ENCODE data around the gene ST8SIA1. TPM values are rescaled to one million over a fixed set of nuclear protein-coding genes. Genes with fewer than 3 reads are reported as not detected.

ST8SIA1 gene
- polyA plus RNA-seq, 1 of the 3 experiments (the other 2 are of a cell fraction): 0.12 TPM

DNA sequence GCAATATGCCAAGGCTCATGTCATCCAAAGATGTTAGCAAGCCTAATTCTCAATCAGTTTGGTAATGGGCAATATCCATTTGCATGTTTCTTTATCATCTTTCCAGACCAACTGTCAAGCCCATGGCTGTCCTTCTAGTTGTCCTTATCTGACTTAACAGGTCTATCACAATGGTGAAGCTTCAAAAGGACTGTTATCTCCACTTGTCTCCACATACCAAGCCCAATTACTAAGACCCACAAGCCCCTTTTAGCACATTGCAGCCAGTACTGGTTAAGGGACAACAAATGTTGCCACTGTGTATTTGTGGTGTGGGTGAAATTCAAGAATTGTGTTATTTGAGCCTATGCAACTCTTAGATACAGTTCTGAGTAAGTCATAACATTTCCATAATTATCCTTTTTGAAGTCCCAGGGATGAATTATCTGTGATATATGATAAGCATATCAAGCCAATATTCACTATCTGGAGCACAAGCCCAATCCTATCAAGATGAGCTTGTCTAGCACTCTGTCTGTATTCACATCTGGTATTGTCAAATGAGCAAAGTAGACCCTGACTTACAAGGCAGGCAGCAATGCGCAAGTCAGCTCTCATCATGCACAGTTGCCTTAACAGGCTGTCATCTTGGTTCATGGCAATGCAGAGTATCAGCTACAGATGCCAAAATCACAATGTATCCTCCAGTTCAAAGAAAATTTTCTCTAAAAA lies 19.3 kb upstream of the ST8SIA1 start:
- DNase-seq: no peak
- H3K9me3 ChIP-seq: no peaks in the 10 kb centered on the region
- no peak overlapping the region for H3K9ac ChIP-seq
- no peaks in the 10 kb centered on the region for H3K79me2 ChIP-seq (ENCODE audit: insufficient read depth)
- no peak overlapping the region for H3K4me3 ChIP-seq (ENCODE audit: low read depth in 2 of 2, low read length in 1 of 2)
- H3F3A ChIP-seq (replicated peaks; ENCODE audit: insufficient read depth): no peaks in the 10 kb centered on the region
- H3K4me2 ChIP-seq: no peak overlapping the region
- no peak overlapping the region for H3K27ac ChIP-seq (ENCODE audit: low read depth in 2 of 2, low read length in 1 of 2)
- 21% methylated on average over 1 of the region's 1 CpG for WGBS (ENCODE audit: low lambda C conversion rate)
- ChIA-PET CTCF (interaction anchor here (1.2 kb wide), 1 partner anchor 19 kb away, joined by 7 read pairs; no protein-coding TSS in a partner anchor), POLR2A (interaction anchor here (0.6 kb wide), 1 partner anchor 1462 kb away, joined by 3 read pairs; no protein-coding TSS in a partner anchor)
- H3K9me2 ChIP-seq: no peaks in the 10 kb centered on the region
- no peaks in the 10 kb centered on the region for H3K4me1 ChIP-seq (ENCODE audit: control insufficient read depth in 1 of 2, insufficient read depth in 2 of 2, low read depth in 1 of 2, low read length in 1 of 2)
- no peaks in the 10 kb centered on the region for H4K20me1 ChIP-seq (ENCODE audit: insufficient read depth)
- TF ChIP-seq FOSL2 (IDR thresholded peaks at IDR 0.05; ENCODE audit: borderline replicate concordance, low read depth) (no peak), TCF12 (IDR thresholded peaks at IDR 0.05) (no peak), FOXJ3 (CRISPR knock-in tag; IDR thresholded peaks at IDR 0.05) (no peak)
- no peak overlapping the region for H2AFZ ChIP-seq (ENCODE audit: low read depth)
- no peaks in the 10 kb centered on the region for H3K27me3 ChIP-seq (ENCODE audit: insufficient read depth)
- no peaks in the 10 kb centered on the region for H3K36me3 ChIP-seq (replicated peaks in 1 of 2; ENCODE audit: control insufficient read depth in 1 of 2, insufficient read depth in 2 of 2, low read length in 1 of 2)

- no peak overlapping the region for H3K4me3 ChIP-seq (ENCODE audit: low read depth in 2 of 2, low read length in 1 of 2)
- no peak overlapping the region for H3K9ac ChIP-seq
- H3K36me3 ChIP-seq (replicated peaks in 1 of 2; ENCODE audit: control insufficient read depth in 1 of 2, insufficient read depth in 2 of 2, low read length in 1 of 2): no peaks in the 10 kb centered on the region
- WGBS (ENCODE audit: low lambda C conversion rate): 1% methylated on average over 4 of the region's 4 CpGs
- H3K9me2 ChIP-seq: no peaks in the 10 kb centered on the region
- no peaks in the 10 kb centered on the region for H3K27me3 ChIP-seq (ENCODE audit: insufficient read depth)
- ChIA-PET CTCF (interaction anchor here (1.0 to 1.9 kb wide), 2 partner anchors 16 kb away, joined by 3 to 7 read pairs; no protein-coding TSS in a partner anchor), POLR2A (no interaction called here)
- H3K4me2 ChIP-seq: no peak overlapping the region
- no peaks in the 10 kb centered on the region for H3F3A ChIP-seq (replicated peaks; ENCODE audit: insufficient read depth)
- no peaks in the 10 kb centered on the region for H3K9me3 ChIP-seq
- H3K4me1 ChIP-seq (ENCODE audit: control insufficient read depth in 1 of 2, insufficient read depth in 2 of 2, low read depth in 1 of 2, low read length in 1 of 2): no peaks in the 10 kb centered on the region
- no peaks in the 10 kb centered on the region for H3K79me2 ChIP-seq (ENCODE audit: insufficient read depth)
- H3K27ac ChIP-seq (ENCODE audit: low read depth in 2 of 2, low read length in 1 of 2): no peak overlapping the region
- no peak overlapping the region for H2AFZ ChIP-seq (ENCODE audit: low read depth)
- DNase-seq: no peak
- TF ChIP-seq YY1 (IDR thresholded peaks at IDR 0.05; ENCODE audit: low read depth) (no peak), RFX5 (IDR thresholded peaks at IDR 0.05; ENCODE audit: low read length) (no peak), SMC3 (IDR thresholded peaks at IDR 0.05; ENCODE audit: low read depth, low read length) (no peak), GATA2 (CRISPR knock-in tag; IDR thresholded peaks at IDR 0.05) (no peak), EP300 (IDR thresholded peaks at IDR 0.05; ENCODE audit: borderline replicate concordance in 1 of 2, low read depth in 1 of 2, low read length in 1 of 2) (no peak), POLR2AphosphoS5 (IDR thresholded peaks at IDR 0.05; ENCODE audit: low read depth, low read length) (no peak), RAD21 (IDR thresholded peaks at IDR 0.05; ENCODE audit: low read length) (no peak), TCF12 (IDR thresholded peaks at IDR 0.05) (no peak), FOXJ3 (CRISPR knock-in tag; IDR thresholded peaks at IDR 0.05) (no peak), TEAD4 (IDR thresholded peaks at IDR 0.05; ENCODE audit: borderline replicate concordance, insufficient read depth) (no peak), REST (IDR thresholded peaks at IDR 0.05; ENCODE audit: low read depth, low read length) (no peak), NRF1 (IDR thresholded peaks at IDR 0.05; ENCODE audit: low read depth, low read length) (no peak), NFIC (IDR thresholded peaks at IDR 0.05; ENCODE audit: borderline replicate concordance) (no peak)
- TF ChIP-seq, protein P1, sequence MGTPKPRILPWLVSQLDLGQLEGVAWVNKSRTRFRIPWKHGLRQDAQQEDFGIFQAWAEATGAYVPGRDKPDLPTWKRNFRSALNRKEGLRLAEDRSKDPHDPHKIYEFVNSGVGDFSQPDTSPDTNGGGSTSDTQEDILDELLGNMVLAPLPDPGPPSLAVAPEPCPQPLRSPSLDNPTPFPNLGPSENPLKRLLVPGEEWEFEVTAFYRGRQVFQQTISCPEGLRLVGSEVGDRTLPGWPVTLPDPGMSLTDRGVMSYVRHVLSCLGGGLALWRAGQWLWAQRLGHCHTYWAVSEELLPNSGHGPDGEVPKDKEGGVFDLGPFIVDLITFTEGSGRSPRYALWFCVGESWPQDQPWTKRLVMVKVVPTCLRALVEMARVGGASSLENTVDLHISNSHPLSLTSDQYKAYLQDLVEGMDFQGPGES (IDR thresholded peaks at IDR 0.05; ENCODE audit: low read depth, low read length): no peak
- TF ChIP-seq, protein P2, sequence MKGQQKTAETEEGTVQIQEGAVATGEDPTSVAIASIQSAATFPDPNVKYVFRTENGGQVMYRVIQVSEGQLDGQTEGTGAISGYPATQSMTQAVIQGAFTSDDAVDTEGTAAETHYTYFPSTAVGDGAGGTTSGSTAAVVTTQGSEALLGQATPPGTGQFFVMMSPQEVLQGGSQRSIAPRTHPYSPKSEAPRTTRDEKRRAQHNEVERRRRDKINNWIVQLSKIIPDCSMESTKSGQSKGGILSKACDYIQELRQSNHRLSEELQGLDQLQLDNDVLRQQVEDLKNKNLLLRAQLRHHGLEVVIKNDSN (IDR thresholded peaks at IDR 0.05; ENCODE audit: borderline replicate concordance, low read depth): no peak
- TF ChIP-seq, protein P3, sequence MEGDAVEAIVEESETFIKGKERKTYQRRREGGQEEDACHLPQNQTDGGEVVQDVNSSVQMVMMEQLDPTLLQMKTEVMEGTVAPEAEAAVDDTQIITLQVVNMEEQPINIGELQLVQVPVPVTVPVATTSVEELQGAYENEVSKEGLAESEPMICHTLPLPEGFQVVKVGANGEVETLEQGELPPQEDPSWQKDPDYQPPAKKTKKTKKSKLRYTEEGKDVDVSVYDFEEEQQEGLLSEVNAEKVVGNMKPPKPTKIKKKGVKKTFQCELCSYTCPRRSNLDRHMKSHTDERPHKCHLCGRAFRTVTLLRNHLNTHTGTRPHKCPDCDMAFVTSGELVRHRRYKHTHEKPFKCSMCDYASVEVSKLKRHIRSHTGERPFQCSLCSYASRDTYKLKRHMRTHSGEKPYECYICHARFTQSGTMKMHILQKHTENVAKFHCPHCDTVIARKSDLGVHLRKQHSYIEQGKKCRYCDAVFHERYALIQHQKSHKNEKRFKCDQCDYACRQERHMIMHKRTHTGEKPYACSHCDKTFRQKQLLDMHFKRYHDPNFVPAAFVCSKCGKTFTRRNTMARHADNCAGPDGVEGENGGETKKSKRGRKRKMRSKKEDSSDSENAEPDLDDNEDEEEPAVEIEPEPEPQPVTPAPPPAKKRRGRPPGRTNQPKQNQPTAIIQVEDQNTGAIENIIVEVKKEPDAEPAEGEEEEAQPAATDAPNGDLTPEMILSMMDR (IDR thresholded peaks at IDR 0.05): no peak
- TF ChIP-seq, protein P4, sequence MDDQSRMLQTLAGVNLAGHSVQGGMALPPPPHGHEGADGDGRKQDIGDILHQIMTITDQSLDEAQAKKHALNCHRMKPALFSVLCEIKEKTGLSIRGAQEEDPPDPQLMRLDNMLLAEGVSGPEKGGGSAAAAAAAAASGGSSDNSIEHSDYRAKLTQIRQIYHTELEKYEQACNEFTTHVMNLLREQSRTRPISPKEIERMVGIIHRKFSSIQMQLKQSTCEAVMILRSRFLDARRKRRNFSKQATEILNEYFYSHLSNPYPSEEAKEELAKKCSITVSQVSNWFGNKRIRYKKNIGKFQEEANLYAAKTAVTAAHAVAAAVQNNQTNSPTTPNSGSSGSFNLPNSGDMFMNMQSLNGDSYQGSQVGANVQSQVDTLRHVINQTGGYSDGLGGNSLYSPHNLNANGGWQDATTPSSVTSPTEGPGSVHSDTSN (IDR thresholded peaks at IDR 0.05): no peak
- no peaks in the 10 kb centered on the region for H4K20me1 ChIP-seq (ENCODE audit: insufficient read depth)
These were observed 16.4 kb upstream of the ST8SIA1 start for GRCh38 chr12:22350886-22351285.
